Body of pancreas (tissue), 4 donors: Measurements from ENCODE around the gene ADORA1.

ENCODE experiments used
- POLR2A ChIP-seq, 3 donors: fragments of 450-650 bp; IDR thresholded peaks; one replicate each; pipeline ENCODE4 v1.6.1; 2016; ENCODE audit warnings: antibody characterized with exemption in 3 of 3, mild to moderate bottlenecking in 2 of 3
- TF ChIP-seq, protein P1 (sequence below), 7 experiments: fragments of 450-650 bp in 4 of 7; fragments of 200-600 bp in 3 of 7; sonication (generic) in 3 of 7; IDR thresholded peaks; one replicate each; pipeline ENCODE4 v1.5.1; 2016 to 2019; ENCODE audit warnings: antibody characterized with exemption in 7 of 7

DNA sequence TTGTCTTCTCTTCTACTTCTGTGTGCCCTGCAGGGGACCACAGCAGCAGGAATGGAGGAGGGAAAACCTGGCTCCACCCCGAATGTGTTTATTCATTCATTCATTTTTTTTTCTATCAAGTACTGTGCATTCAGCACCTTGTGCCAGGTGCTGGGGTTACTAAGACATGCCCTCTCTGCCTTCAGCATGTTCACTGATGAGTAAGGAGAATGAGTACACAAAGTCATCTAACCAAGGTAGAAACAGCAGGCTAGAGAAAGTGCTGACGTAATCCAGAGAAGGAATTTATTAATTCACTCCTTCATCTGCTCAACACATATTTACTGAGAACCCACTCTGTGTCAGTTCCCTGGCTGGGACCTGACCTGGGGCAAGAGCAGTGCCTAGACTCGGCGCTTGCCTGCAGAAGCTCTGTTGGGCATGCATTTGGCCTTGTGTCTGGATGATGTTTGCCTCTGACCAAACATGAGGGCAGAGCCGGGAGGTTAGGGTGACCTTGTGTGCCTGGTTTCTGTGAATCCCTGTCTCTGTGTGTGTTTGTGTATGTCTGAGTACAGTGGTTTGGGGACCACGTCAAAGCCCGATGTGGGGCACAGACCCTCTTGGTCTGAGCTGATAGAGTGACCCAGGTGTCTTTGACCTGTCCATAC lies 38.4 kb upstream of the ADORA1 start:
- TF ChIP-seq POLR2A (IDR thresholded peaks at IDR 0.05): no peak
- TF ChIP-seq, protein P1, sequence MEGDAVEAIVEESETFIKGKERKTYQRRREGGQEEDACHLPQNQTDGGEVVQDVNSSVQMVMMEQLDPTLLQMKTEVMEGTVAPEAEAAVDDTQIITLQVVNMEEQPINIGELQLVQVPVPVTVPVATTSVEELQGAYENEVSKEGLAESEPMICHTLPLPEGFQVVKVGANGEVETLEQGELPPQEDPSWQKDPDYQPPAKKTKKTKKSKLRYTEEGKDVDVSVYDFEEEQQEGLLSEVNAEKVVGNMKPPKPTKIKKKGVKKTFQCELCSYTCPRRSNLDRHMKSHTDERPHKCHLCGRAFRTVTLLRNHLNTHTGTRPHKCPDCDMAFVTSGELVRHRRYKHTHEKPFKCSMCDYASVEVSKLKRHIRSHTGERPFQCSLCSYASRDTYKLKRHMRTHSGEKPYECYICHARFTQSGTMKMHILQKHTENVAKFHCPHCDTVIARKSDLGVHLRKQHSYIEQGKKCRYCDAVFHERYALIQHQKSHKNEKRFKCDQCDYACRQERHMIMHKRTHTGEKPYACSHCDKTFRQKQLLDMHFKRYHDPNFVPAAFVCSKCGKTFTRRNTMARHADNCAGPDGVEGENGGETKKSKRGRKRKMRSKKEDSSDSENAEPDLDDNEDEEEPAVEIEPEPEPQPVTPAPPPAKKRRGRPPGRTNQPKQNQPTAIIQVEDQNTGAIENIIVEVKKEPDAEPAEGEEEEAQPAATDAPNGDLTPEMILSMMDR (IDR thresholded peaks at IDR 0.05): no peak
